ENCODE measurements around the gene ABCA4.
"Not testable (repeated sequence)": the region's sequence is repeated elsewhere in the genome, so short reads cannot be mapped to it uniquely, and the experiment has no call there.

Gene ABCA4

DNA sequence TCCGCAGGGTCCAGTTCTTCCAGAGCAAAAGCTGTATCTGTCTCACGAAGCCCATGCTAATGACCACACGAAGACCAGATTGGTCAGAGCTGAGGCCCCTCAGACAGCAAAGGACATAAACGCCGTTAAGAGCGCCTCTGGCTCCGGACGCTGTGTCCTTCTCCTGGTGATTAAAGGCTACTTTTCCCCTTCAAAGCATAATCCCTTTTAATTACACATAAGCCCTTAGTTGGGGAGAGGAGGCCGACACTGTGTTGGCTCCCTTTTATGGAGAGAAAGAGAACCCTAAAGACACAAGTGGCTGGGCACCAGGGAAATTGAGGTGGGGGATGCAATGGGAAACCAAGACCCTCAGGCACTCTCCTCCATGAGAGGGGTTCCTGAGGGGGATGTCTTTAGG lies at the start of gene ABCA4:
ABCA4 (minus strand) TSS at position 158 of the 400 bp plus-strand sequence; CDS start at position 55, 103 bp downstream.
- DNase-seq (ENCODE audit: low read depth): no peak

DNA sequence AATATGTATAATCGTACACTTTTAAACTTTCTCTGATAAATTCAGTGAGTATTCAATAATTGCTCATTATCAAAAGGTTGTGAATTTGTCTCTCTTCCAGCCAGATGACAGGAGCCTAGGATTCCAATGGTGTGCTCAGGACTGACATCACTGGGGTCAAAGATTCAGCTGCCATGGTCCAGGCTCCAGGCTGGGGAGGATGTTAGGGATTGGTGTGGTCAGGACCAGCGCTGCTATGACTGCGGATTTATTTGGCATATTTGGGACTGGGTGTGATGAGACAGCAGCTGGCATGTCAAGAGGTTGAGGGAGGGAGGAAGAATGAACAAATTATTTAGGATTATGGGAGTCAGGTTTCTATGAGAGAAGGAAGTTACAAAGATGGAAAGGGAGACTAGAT lies 48.2 kb upstream of the ABCA4 start:
- DNase-seq (ENCODE audit: low read depth): no peak

DNA sequence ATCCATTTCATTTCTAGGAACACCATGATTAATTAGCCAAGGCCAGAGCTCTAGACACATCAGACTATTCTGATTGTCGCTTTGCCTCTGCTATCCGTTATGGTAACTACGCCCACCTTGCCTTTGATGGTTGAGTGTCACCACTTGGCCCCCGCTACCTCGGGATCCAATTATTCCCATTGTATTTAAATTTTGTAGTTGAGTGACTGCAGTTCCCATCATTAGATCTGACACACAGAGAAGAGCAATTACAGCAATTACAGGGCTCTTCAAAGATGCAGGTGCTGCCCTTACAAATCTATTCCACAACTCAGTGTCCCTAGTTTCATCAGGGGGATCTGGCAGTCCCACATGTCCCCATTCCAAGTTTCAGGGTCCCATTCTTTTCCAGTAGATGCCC lies 44.9 kb upstream of the ABCA4 start:
- DNase-seq (ENCODE audit: low read depth): no peak

DNA sequence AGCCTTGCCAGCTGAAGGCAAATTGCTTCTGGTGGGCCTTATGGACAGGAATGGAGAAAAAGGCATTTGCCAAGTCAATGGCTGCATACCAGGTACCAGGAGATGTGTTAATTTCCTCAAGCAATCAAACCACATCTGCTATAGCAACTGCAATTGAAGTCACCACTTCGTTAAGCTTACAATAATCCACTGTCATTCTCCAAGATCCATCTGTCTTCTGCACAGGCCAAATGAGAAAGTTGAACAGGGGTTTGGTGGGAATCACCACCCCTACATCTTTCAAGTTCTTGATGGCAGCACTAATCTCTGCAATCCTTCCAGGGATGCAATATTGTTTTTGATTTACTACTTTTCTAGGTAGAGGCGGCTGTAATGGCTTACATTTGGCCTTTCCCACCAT lies 43.9 kb upstream of the ABCA4 start:
- DNase-seq (ENCODE audit: low read depth): not testable (repeated sequence)

DNA sequence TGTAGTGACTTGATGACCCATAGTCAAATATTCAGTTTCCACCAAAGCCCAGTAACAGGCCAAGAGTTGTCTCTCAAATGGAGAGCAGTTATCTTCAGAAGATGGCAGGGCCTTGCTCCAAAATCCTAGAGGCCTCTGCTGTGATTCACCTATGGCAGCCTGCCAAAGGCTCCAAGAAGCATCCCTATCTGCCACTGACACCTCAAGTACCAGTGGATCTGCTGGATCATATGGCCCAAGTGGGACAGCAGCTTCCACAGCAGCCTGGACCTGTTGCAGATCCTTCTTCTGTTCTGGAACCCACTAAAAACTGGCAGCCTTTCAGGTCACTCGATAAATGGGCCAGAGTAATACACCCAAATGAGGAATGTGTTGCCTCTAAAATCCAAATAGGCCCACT lies 43.2 kb upstream of the ABCA4 start:
- DNase-seq (ENCODE audit: low read depth): not testable (repeated sequence)

DNA sequence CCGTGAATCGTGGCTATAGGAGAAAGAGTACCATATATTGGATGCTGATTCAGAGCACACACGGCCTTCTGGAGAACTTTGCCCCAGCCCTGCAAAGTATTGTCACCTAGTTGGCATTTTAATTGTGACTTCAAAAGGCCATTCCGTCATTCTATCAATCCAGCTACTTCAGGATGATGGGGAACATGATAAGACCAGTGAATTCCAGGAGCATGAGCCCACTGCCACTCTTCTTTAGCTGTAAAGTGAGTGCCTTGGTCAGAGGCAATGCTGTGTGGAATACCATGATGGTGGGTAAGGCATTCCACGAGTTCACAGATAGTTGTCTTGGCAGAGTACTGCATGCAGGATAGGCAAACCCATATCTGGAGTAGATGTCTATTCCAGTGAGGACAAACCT lies 42.3 kb upstream of the ABCA4 start:
- not testable (repeated sequence) for DNase-seq (ENCODE audit: low read depth)

DNA sequence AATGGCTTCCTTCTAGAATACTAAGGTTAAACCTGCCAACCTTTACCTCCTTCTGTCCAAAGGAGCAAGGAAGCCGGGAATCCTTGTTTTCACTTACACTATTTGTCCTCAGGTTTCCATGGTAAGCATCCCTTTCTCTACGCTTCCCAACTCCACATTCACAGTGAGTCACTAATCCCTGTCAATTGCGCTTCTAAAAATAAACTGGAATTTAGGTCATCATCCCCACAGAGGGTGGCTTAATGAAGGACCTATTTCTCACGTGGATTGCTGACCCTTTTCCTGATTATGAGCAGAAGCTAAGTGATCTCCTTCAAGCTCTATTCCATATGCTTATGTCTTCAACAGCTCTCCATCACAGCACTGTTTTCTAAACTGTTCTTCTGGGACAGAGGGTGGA lies 39.9 kb upstream of the ABCA4 start:
- no peak for DNase-seq (ENCODE audit: low read depth)

DNA sequence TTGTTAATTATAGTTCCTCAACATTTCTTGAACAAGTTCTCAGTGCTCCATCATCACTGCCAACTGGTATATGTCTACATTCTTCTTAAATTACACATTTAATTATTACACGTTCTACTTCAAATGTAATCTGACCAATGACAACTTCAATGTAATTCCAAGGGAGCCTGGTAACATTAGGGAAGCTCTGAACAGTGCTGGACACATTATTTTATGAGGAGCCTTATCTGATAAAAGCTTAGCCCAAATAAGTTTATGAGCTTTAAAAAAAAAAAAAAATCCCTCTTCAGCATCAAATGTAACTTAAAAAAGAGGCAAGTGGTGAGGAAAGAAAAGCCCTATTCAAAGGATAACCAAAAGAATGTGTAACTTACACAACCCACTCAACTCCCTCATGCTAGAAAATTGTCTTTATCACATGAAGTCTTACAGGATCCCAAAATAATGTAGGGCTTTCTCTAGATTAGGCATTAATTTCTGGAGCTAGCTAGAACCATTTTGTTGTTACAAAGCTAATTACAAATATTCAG lies 35.2 kb upstream of the ABCA4 start:
- DNase-seq (ENCODE audit: low read depth): no peak

DNA sequence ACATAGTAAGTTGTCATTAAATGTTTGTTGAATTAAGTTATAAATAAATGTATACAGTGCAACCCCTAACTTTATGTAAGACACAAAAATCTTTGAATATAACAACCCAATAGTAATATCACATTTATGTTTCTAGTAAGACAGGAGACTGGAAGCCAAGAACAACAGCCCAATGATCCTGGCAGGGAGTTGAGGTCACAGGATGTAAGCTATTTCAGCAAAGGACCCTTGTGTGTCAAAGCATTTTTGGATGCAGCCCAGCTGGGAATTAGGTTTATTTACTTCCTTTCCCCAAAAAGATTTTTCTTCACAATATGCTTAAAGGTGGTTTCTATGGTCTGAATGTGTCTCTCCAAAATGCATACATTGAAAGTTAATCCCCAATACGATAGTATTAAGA lies 34.0 kb upstream of the ABCA4 start:
- no peak for DNase-seq (ENCODE audit: low read depth)

DNA sequence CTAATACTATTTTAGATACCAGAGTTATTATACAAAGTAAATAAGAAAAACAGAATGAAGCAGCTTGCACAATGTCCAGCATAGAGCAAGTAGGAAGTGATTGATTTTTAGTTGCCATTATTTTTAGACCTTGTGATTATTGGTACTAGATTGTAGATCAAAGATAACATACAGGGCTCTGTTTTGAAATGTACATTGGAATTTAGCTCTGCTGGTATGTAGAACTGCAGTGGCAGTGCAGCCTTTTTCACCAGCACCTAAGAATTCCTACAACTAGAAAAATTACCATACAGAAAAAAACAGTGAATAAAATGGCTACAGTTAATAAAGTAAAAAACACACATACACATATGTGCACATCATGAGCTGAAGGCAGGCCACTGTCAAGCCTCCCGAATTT lies 32.2 kb upstream of the ABCA4 start:
- DNase-seq (ENCODE audit: low read depth): no peak

DNA sequence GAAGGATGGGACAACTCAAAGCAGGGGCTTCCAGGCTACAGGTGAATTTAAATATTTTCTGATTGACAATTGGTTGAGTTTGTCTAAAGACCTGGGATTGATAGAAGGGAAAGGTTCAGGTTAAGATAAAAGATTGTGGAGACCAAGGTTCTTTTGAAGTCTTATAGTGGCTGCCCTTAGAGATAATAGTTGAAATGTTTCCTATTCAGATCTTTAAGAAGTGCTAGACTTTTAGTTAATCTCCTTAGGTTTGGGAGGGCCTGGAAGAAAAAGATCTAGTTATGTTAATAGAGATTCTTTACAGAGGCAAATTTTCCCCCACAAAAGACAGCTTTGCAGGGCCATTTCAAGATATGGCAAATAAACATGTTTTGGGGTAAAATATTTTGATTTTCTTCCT lies 28.2 kb upstream of the ABCA4 start:
- DNase-seq (ENCODE audit: low read depth): not testable (repeated sequence)

DNA sequence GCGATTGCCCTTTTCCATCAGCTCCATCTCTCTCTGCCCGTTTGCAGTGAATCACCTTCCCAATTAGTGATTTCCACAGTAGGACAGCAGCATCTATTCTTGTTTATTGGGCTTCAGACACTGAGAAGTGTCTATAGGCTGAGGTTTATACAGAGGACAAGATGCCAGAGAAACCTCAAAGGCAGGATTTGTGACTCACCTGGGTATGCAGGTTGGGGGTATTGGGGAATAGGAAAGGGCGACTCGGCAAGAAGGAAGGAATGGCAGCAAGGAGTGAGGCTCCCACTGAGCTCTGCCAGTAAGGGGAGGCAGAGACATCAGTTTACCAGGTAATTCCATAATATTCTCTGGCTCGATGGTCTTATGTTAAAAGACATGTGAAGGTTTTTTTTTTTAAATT lies 25.3 kb upstream of the ABCA4 start:
- DNase-seq (ENCODE audit: low read depth): no peak

DNA sequence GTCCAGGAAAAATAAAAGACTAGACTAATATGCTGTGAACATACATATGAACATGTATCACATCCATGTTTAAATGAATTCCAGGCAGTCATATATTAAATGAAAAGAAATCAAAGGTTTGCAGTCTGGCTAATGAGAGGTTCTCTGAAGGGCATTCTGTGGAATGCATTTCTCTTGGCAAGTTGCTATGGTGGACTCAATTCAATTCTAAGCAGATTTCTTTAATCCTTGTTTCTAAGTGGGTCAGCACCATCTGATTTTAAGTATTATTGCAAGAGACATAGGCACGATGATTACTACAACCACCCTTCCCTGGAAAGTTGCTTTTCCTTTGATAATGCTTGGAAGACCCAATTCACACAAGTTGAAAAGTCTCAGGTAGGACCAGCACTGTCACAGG lies 23.9 kb upstream of the ABCA4 start:
- DNase-seq (ENCODE audit: low read depth): no peak

DNA sequence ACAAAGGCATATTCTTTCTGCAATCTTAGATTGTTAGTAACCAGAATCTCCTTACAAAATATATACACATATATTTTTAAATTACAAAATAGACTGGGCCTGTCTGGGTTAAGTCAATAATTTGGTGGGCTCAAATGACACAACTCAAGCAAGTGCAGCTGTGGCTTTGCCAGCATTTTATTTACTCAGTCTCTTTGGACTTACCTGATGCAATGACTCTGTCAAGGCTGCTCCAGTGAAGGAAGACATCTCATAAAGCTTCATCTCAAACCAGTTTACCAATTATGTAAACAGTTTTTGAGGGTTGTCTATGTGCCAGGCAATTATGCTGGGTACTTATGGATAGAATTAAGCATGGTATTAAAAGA lies 22.8 kb upstream of the ABCA4 start:
- no peak for DNase-seq (ENCODE audit: low read depth)

DNA sequence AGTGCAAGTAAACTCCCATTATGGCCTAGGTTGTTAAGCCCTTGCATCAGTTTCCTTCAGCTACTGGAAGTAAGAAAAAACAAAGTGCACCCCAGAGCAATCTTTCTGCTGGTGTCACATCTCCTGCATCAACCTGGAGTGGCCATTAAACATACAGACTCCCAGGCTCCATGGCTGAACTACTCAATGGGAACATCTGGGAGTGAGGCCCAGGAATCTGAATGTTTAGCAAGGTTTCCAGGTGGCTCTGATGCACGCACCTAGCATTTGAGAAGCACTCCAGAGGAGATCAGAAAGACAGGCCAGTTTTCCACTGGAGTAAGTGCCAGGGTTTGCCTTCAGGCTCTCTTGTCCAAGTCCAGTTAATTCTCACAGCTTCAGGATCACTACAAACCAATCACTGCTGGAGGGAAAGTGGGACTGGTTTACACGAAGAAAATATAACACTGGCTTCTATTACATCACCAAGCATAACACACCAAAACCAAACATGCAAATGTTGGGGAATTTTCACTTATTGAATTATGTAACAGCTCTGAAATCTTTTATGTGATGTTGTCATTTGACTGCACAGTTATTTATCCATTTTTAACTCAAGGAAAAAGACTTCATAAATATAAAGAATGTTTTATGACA lies 22.3 kb upstream of the ABCA4 start:
- no peak for DNase-seq (ENCODE audit: low read depth)

DNA sequence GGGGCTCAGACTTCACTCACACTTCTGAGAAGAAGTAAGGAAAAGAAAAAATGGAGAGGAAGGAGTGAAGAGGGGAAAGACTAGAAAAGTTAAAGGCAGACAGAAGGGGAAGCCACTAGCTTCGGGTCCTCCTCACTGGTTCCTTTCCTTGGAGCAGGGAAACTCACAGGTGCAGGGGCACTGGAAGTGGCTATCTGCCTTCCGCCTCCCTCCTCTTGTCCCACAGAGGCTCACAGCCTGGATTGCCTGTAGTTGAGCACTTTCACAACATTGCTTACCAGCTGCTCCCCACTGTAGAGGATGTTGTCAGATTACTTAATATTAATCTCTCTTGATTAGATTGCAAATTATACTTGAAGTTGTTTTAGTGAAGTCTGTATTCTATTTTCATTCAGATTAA lies 21.6 kb upstream of the ABCA4 start:
- no peak for DNase-seq (ENCODE audit: low read depth)

DNA sequence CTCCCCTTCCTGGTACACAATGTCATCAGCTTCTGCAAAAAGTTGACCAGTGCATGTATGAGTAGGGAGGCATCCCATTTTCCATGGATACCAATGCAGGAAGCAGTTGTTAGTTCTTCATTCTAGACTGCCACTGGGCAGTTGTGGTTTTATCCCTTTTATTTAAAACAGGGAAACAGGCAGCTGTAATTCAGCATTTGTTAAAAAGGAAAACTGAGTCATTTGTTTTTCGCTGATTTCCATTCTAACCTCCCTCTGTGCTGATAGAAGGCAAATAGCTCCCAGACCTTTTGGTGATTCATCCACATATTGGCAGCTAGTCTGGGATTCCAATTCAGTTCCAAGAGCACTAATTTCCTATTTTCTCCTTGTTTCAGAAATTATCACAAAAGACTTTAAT lies 21.1 kb upstream of the ABCA4 start:
- no peak for DNase-seq (ENCODE audit: low read depth)

DNA sequence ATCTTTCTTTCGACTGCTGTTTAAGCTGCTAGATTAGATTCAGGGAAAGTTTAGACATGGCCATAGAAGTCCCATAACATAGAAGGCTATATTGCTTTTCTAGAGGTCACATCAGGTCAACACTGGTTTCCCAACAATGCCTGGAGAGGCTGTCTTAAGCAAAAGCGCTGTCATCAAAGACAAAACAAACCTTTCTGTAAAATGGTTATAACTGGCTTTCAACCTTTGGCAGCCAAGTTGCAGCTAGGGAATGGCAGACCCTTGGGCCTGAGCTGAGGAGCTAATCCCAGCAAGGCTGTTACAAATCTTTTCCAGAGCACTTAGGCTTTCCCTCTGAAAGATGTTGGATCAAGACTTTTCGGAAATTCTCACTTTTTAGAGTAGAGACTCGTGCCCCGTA lies 11.2 kb upstream of the ABCA4 start:
- no peak for DNase-seq (ENCODE audit: low read depth)

DNA sequence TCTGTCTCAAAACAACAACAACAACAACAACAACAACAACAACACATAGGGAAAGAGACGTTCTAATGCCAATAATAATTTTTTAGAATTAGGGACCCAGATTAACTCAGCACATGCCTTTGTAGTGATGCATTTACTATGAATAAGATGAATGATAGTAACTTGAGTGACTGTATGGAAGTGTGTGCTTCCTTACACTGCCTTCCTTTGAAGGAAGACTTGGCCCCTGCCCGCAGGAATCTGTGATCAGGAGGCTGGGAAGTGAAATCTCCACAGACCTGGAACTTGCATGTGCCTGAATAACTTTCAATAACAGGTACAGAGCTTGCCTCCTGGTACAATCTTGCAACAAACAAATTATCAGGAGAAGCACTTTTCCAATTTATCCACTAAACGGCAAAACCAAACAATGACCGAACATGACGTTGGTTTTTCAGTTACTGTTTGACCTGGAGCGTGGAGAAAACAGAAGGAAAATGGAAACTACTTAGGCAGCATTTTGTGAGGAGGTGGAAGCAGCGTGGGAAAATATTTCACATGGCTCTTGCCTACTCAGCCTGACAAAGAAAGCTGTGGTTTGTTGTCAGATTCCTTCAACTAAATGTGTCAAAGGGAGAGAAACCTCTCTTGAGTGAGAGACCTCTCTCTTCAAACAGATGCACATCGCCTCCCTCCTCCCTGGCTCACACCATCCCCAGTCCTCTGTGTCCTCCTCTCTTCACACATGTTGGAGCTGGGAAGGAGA lies 10.1 kb upstream of the ABCA4 start:
- DNase-seq (ENCODE audit: low read depth): no peak

DNA sequence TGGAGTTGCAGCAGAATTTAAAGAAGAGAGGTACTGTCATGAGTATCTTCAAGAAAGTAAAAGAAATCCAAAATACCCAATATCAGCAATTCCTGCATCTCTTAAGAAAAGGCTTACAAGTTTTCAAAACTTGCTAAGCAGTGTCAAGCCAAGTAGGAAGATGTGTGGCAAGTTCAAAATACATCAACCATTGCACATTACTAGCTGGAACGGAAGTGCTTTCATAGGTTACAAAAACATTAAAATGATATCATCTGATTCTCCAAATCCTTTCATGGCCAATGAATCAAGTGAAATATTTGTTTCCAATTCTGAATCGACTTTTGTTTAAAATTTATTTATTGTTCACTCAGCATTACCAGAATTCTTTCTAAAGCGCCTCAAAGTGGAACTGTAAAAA lies 5.7 kb upstream of the ABCA4 start:
- no peak for DNase-seq (ENCODE audit: low read depth)

DNA sequence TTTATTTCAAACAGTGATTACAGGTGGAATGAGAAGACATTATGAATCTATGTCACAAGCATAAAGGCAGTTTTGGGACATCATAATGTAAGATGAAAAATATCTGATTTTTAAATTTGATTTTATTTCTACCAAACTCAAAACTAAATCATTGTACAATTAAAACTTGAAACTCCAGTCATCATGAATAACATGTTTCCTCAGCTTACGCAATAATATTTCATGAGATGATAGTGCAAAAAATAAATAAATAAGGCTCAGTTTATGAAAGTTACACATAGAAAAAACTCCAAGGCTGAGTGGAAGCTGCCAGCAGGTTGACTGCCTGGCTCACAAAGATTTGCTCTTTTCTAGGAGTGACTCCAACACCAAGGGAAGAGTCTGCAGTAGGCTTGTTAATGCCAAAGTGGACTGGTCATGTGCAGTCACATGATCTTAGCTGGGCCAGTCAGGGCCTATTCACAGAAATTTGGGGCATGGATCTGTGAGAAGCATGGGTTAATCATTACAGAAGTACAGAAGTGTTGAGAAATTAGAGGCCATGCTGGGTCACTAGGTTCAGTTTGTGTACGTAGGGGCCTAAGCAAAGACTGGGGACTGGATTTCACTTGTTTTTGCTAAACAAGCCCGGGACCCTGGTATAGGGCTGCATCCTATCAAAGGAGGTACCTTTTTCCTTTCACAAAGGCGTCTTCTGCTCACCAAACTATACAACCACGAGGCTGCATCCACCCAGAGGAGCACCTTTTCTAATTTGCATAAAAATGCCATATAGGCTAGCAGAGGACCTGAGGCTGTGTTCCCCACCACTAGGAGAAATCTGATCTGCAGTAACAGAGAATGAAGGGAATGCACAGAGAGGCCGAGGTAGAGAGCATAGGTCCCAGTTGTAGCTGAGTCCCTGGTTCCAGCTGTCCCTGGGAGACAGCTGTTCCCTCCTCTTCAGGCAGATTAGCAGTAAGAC lies 4.9 kb upstream of the ABCA4 start:
- no peak for DNase-seq (ENCODE audit: low read depth)

DNA sequence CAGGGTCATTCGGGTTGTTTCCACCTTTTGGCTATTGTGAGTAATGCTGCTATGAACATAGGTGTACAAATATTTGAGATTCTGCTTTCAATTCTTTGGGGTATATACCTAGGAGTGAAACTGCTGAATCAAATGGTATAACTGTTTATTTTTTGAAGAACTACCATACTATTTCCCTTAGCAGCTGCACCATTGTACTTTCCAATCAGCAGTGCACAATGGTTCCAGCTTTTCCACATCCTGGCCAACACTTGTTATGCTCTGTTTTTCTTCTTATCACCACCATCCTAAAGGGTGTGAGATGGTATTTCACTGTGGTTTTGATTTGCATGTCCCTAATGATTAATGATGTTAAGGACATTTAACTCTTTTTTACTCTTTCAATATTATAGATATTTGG lies 3.6 kb upstream of the ABCA4 start:
- DNase-seq (ENCODE audit: low read depth): no peak
